DMS 273 (cell line): Measurements from ENCODE around the gene FHIT.

ENCODE experiments used
- DNase-seq: peaks from one replicate; lab custom pipeline; 2025; ENCODE audit not compliant: unreplicated experiment; lab: John Stamatoyannopoulos, UW

Gene FHIT

DNA sequence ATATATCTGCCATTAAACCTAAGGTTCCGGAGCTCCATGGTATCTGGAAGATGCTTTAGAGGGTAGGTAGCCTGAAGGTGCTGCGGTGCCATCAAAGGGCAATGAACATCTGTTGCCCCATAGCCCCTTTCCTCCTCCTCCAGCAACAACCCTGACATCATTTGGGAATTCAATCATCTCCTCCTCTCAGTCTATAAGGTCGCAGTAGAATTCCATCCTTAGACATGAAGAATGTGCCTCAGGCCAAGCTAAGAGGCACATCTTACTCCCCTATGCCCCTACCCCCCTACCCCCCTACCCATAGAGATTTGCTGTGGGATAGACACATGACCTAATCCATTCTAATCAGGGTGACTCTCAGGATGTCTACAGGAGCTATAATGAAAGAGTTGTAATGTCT lies 1101.8 kb downstream of the FHIT start:
- DNase-seq, result no peak

DNA sequence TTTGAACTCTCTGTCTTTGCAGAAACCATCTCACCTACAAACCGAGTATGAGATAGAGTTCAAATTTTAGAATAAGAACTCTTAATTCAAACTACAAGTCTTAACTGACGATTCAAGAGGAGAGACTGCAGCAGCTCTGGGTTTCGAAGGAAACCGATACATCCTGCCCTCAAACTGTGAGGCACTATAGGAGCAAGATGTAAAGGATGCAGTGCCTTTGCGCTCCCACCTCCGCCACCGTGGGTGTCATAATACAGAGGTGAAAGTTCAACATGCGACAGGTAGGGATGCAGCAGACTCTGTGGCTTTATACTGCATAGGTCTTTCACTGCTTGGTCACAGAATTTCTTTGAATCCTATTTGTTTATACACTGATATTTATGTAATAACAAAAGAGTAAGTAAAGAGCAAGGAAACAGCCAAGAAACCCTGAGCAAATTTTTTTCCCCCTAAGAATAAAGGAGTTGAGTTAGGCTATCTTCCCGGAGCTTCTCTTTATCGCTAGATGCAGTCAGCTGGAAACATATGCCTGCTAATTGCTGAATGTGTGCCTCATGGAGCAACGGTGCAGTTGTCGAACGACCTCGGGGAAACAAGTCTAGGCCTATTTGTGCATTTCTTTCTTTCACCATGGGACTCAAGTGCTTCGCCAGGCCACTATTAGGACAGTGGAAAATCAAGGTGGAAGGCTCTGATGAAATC lies 1103.9 kb downstream of the FHIT start:
- DNase-seq, result peak; percentile 0

DNA sequence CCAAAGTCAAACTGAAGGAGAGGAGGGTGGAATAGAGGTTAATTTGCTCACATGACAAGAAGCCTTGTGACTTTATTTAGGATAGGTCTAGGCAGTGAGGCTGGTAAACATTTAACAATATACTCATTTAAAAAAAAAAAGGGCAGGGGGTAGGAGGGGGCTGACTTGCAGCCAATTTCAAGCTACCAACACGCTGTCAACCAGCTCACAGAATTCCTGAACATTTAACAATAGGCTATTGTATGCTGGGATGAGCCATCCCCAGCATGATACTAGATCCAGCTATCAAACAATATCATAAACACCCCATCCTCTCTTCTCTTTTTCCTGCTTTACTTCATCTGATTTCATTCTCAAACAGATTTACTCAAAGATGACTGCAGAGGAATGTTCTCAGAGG lies 1105.1 kb downstream of the FHIT start:
- DNase-seq, result no peak

DNA sequence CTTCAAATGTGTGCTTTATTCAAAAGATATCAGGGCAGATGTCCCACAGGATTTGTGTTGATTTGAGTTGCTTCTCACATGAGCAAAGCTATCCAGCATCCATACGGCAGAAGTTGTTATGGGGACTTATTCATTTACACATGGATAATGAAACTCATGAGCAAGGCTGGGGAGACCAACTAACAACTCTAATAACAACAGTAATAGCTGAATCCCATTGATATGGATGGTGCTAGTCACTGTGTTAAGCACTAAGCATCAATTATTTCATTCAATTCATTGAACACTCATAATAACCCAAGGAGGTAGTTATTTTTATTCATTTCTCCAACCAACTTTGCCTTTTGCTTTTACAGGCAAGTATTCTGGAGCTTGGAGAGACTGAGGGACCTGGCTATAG lies 1107.2 kb downstream of the FHIT start:
- DNase-seq, result no peak

DNA sequence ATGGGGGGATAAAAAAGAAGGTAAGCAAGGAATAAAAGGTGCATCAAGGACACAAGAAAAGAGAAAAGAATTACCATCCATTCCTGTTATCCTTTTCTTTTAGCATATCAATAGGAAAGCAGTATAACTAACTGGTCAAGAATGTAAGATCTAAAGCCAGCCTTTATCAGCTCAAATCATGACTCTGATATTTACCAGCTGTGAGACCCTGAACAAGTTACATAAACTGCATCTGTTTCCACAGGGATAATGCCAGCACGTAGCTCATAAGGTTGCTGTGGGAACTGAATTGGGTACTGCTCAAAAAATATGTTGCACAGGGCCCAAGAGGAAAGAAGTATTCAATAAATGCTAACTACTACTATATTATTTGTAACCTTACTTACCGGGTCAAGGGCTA lies 1109.2 kb downstream of the FHIT start:
- DNase-seq, result peak; percentile 29

DNA sequence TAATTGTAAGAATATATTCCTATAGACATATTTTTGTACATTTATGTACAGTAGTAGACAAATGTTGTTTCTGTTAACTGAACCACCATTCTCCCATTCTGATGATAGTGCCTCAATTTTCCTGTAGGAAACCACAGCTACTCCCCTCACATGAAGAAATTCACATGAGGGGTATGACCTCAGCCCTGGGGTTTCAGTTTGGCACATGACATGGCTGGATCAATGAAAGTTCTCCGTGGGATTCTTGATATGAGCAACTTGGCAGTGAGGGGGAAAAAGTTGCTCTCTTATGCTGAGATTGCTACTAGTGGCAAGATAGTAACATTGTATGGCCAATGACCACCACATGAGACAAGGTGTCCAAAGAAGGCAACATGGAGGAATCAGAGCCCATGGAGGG lies 1111.1 kb downstream of the FHIT start:
- no peak for DNase-seq

DNA sequence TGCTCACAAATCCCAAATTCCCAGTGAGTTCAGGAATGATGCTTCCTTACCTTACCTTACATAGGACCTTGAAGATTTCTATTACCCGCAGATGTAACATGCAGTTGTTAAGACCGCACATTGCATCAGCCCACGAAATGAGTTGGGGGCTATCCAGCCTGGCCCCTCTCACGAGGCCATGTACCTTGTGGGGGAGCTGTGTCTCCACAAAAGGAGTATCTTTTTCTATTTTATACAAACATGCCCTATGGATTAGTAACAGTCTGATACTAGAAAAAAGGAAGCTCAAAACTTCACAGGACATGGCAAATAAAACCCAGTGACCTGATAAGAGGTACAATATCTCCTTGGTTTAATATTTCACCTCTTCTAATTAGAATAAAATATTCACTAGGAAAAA lies 1114.7 kb downstream of the FHIT start:
- DNase-seq, result no peak

DNA sequence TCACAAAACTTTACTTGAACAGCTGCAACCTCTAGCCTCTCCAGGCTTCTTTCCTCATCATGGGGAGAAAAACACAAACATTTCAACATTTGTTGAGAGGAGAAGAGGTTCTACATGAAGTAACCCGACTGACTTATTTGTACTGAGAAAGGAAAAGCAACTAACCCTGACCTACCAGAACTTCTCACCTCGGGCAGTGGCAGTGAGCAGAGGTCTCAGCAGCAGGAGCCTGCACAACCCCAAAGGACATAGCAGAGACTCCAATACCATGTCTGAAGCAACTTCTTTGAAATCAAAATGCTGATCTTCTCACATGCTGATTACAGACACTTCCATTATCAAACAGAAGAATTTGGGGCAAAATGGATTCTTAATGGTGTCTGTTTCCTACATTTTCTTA lies 1115.8 kb downstream of the FHIT start:
- DNase-seq, result no peak

DNA sequence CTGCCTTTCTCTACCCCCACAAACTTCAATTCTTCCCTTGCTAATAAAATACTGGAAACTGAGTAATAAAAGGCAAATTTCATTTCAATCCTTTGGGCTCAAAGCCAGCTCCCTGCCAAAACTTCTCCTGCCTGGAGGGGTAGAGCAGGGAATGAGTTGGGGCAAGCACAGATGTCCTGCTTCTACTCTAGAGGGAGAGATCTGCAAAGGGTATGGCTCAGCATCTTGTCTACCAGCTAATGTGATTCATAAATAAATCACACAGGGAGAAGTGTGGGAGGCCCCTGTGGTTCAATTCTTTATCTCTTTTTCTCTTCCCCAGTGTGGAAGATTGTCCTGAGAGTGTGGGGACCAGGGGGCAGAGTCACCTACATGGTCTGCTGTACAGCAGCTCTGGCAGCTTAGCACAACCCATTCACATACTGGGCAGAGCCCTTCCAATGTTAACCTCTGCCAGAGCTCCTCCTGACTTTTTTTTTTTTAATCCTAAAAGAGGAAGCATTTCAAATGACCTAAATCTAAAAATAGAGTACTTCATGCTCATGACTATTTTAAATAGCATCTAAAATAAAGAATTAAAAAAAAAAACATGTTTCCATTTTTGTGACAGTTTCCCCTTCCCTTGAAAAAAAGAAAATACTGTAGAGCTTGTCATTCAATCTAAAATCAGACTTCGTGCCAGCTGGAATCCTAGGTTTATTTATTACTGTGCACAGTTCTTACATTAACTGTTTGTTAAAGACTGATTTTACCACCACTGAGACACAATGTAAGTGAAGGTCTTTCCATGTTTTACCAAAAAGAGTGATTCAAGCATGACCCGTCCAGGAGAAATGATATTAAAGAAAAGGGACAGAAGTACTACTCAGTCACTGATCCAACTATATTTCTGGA lies 1117.7 kb downstream of the FHIT start:
- no peak for DNase-seq

DNA sequence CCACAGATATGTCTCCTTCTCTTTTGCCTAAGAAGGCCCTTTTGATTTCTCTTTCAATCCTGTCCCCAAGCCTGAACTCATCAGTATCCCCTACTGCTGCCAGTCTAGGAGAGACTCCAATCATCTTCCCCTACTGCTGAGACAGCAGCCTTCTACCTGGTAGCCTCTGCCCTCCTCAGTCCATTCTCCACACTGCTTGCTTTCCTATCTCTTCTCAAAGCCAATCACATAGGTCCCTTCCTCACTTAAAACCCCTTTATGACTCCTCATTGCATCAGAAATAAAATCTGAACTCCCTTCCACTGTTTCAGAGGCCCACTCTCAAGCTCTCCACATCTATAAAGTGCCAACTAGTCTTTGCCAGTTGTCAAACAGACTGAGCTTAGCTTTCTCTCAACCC lies 1119.6 kb downstream of the FHIT start:
- DNase-seq, result no peak

DNA sequence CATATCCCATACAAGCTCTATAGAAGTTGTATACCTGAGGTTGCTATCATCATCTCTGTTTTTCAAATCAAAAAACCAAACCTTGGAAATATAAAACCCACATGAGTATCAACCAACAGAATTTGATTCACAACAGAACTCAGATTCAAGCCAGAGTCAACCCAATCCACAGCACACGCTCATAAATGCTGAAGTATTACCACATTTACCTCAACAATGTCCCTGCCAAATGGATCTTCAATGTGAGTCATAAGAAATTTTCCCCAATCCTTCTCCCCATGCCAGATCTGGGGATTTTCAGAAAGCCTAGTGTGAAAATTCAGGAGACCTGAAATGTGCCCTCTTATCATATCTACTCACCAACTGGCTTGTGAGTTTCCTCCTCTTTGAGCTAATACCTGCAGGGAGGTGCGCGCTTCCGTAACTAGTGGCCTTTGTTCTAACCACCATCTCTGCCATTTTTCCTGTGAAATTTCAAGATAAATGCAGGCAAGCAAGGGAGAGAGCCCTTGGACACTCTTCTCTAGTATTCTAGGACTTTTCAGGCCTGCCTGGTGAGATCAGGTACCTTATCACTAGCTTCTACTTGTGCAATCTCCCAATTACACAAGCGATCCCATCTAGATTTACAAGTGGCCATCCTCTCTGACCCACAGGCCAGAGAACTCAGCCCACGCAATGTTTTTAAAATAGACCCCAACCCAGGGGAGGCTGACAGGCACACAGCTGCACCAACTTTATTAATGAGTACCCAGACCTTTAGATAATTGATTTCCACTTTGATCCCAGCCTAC lies 1124.5 kb downstream of the FHIT start:
- no peak for DNase-seq

DNA sequence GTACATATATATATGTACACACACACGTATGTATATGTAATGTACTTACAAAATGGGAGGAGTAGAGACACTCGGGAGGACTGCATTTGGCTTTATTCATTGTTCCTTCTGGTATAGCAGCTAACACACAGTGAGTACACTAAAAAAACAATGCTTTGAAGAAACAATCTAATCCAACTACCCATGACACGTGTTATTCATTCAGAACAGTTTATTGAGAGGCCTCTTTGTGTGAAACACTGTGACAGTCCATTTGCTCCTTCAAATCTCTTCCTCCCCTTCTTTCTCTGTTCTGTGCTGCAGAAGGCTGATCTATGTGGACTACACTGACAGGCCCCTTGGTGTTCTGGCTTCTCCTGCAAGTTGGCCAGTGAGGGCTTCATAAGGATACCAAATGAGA lies 1125.6 kb downstream of the FHIT start:
- DNase-seq, result no peak

DNA sequence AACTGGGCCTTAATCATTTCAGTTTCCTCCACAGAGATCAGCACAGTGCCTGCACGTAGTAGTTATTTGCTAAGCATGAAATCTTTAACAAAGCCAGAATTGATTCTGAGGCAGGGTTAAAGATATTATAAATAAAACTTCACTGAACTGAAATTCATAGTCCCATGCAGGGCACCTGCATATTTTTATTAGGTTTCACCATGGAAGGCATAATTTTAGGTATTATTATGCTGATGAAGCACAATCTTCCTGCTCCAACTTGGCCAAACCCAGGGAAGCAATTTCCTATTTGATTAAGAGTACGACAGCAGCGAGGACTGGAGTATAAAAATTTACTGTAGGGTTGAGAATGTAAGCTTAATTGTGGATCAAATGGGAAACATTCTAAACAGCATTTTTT lies 1131.0 kb downstream of the FHIT start:
- DNase-seq, result no peak

DNA sequence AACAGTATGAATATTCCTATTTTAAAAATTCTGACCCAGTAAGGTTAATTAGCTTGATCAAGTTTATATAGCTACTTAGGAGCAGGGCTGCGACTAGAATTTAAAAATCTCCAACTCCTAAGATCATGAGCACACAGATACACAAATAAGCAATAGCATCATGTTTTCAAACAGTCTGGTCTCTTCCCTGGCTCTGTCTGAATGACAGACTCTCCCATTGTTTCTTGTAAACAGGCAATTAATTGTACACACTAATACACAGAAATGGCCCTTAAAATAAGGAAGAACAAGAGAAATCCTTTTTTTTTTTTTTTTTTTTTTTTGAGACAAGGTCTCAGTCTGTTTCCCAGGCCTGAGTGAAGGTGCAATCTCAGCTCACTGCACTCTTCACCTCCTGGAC lies 1137.1 kb downstream of the FHIT start:
- DNase-seq, result no peak

DNA sequence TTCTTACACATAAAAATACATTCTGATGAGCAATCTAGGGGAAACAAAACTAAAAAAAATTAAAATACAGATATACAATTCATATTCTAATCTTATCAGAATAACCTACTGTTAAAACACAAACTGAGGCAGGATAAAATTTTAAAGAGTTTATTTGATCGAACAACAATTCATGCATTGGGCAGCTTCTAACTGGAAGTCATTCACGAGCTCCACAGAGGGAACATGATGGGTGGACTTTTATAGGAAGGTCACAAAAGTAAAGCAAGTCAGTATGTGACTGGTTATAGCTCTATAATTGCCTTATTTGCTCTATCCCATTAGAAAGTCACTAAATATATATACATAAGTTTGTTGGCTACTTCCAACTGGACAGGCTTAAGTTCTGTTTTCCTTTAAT lies 1144.0 kb downstream of the FHIT start:
- DNase-seq, result no peak

DNA sequence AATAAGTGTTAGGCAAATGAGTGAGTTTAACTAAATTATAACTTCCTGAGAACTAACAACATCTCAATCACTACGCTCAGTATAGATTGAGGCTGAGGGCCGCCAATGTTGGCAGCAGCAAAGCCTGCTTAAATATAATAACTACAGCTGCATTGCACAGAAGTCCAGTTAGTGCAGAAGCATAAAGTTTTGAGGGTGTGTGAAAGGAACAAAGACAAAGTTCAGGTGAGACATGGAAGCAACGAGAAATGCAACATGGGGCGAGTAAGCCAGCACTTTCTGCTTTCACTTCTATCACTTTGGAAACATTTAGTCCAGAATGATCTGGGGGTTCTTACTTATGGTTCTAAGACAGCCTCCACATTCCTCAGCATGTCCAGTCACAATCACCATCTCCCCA lies 1149.1 kb downstream of the FHIT start:
- DNase-seq, result no peak

DNA sequence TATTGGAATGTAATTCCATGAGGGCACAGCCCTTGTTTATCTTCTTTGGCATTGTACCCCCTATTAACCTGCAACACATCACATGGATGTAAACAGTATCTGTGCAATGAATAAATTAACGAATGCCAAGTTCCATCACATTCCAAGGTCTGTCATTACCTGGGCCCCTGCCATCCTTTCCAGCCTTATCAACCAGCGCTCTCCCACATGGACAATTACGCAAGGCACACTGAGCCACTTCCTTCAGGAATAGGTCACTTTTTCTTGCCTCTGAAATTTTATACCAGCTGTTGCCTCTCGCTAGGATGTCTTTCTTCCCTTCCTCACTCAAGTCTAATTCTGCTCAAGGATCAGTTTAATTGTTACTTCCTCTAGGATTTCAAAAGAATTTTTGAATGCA lies 1149.6 kb downstream of the FHIT start:
- DNase-seq, result no peak

DNA sequence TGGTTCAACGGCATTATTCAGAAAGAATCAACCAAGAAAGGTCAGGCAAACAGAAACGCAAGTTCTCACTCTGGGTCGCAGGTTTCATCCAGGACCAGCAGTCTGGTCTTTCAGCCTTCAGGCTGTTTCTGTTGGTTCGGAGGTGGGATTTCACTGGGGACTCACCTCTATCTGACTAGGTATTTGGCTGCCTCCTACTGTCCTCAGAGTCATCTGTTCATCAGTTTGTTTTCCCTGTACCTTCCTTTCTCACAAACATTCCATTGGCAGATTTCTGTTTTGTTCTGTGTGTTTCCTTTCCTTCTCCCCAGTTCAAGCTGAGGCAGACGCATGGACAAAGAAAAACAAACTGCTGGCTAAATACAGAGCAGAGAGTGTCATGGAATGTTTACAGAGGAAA lies 1154.8 kb downstream of the FHIT start:
- no peak for DNase-seq

DNA sequence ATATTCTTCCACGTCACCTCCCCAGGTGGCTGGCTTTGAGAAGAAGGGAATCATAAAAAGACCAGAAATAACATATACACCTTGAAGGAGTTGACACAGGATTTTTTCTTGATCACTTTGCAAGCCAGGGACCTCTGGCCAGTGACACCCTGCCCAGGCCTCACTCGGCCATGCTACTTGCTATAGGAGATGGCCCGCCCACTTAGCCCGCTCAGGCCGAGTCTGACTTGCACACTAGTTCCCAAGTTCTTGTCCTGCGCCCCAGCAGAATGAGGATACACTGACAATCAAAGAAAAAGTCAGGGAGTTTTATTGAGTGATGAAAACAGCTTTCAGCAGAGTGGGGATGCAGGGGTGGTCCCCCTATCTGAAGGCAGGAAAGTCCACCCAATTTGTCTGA lies 1155.3 kb downstream of the FHIT start:
- DNase-seq, result no peak

DNA sequence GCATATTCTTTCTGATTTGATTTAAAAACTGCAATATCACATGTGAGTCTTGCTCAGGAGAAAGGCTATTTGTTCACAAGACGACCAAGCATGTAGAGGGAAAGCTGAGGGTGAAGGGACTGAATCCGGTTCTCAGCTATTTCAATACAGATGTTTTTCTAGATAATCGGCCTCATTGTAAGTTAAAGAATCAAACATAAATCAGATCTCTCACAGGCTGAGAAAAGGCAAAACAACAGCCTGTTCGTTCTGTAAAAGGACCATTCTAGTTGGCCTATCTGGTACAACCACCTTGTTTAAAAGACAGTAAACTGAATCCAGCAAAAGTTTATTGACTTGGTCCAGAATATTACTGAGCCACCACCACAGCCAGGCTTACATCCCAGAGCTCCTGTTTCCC lies 1155.7 kb downstream of the FHIT start:
- no peak for DNase-seq

DNA sequence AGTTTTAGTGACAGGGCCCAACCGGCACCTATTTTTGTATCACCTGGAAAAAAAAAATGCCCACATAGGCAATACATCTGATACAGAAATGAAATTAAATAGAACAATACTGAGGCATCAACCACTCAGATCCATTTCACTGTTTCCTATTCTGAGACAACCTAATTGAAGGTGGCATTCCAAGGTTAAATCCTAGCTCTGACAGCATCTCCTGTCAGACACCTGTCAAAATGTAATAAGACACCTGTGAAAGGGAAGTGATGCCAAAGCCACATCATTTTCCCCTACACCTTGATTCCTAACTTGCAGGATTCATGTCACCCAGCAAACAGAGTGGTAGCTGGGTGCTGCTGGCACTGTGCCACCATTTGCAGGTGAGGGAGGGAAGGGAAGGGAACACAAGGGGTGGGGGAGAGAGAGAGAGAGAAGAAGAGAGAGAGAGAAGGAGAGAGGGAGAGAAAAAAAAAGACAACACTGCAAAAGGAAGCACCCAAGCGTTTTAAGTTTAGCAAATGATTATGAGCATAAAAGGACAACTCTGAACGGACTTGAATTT lies 1156.8 kb downstream of the FHIT start:
- no peak for DNase-seq

DNA sequence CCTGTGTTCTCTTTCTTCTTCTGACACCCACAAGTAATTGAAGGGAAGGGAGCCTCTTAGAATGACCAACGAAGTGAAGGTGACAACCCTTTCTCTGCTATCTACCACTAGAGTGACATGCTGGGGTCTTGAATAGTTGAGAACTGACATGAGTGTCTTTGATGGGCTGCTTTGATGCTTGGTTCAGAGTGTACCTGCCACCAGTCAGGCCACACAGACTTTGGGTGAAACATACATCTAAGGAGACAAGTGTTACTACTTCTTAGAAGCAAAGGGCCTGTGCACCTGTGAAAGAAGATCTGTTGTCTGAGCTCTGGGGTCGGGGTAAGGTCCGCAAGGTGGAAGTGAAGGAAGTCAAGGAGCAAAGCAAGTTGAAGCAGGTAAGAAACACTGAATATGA lies 1160.7 kb downstream of the FHIT start:
- no peak for DNase-seq
